ENCODE data around the gene INPP5D. TPM values are rescaled to one million over a fixed set of nuclear protein-coding genes. Genes with fewer than 3 reads are reported as not detected.
"Not testable (repeated sequence)": the region's sequence is repeated elsewhere in the genome, so short reads cannot be mapped to it uniquely, and the experiment has no call there.

Gene INPP5D
- total and polyA plus RNA-seq, 4 experiments from 2014 or later = 29.6 to 127 (median 121) TPM

DNA sequence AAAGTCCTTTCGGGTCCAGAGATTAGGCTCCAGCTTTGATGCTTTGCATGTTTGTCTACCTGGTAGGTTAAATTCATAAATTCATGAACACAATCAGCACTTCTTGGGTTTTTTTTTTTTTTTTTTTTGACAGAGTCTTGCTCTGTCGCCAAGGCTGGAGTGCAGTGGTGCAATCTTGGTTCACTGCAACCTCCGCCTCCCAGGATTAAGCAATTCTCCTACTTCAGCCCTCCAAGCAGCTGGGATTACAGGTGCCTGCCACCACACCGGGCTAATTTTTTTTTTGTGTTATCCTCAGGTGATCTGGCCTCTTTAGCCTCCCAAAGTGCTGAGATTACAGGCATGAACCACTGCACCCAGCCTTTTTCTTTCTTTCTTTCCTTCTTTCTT is 5.1 kb downstream of the INPP5D start:
- Histone ChIP-seq H3K36me3 (ENCODE audit: insufficient read depth, low read length) (peaks cover 19% of the 10 kb centered on the region), H3K4me1 (ENCODE audit: insufficient read depth, low read length) (peaks cover 80% of the 10 kb centered on the region)
- not testable (repeated sequence) for H3K27me3 ChIP-seq (ENCODE audit: insufficient read depth, low read length); H3K9me3 ChIP-seq (ENCODE audit: control insufficient read depth in 1 of 2, low read length in 2 of 2); H3K4me3 ChIP-seq (ENCODE audit: low read length in 2 of 2); H3K9me3 Mint-ChIP-seq; H3K27ac ChIP-seq (ENCODE audit: low read depth, low read length); H3K27me3 Mint-ChIP-seq; DNase-seq
- Mint-ChIP-seq H3K27ac (peak overlapping the region in 4 of 7 donors; percentile 69 to 92 (median 88)), H3K36me3 (peaks cover 30 to 77% of the 10 kb centered on the region in 2 donors), H3K4me3 (peak overlapping the region in 5 of 8 donors; percentile 17 to 87 (median 62)), H3K4me1 (peaks cover 44 to 88% (median 65%) of the 10 kb centered on the region in 4 donors)
- ChIA-PET POLR2A (ENCODE audit: partially characterized antibody) (interaction anchor here (14.9 kb wide), 1 partner anchor 16 kb away, joined by 426 read pairs; no protein-coding TSS in a partner anchor), CTCF (ENCODE audit: partially characterized antibody) (interaction anchor here (0.7 to 1.9 kb wide), 5 partner anchors 11 to 71 kb away, joined by 3 to 16 read pairs (median 3); no protein-coding TSS in a partner anchor)
- intact Hi-C loops (cut with micrococcal nuclease) = loop anchor here (10.0 kb wide), 1 partner anchor 300 kb away; no protein-coding TSS in a partner anchor

DNA sequence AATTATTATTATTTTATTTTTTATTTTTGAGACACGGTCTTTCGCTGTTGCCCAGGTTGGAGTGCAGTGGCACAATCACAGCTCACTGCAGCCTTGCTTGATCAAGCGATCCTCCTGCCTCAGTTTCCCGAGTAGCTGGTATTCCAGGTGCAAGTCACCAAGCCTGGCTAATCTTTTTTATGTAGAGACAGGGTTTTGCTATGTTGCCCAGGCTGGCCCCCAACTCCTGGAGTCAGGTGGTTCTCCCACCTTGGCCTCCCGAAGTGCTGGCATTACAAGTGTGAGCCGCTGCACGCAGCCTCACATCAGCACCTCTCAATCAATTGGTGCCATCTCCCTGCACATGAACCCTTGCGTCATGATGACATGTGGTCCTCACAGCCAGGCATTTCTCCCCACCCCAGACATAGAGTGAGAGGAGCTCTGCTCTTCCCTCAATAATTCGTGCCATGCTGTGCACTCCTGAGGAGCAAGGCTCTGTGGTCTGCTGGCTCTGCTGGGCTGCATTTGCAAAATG is 5.9 kb downstream of the INPP5D start:
- no peak for DNase-seq
- CTCF ChIA-PET (ENCODE audit: partially characterized antibody) = interaction anchor here (1.0 kb wide), 1 partner anchor 31 kb away, joined by 3 read pairs; no protein-coding TSS in a partner anchor

DNA sequence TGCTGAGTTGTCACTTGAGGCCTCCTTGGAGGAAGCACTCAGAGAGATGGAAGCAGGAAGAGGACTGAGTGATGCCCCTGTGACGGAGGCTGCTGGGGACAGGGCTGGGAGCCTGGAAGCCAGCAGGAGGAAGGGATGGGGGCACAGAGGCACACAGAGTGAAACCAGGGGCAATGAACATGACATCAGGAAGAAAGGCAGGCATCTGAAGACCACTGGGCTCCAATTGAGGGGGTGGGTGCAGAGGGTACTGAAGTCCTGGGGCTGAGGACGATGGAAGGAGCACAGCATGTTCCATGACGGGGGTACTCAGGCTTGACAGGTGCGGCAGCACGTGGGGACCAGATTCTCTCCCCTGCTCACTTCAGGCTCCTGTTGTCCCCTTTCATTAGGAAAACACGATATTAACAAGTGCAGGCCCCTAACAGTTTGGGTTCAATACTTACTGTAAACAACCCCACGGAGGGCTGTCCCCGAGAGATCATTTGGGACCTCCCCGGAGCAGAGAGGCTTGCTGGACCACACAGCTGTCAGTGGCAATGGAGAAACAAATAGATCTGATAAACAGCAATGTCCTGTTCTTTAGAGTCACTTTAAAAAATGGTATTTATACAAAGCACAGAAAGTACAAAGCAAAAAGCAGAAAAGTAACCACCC is 8.7 kb downstream of the INPP5D start:
- Histone ChIP-seq H3K4me1 (ENCODE audit: insufficient read depth, low read length) (peaks cover 86% of the 10 kb centered on the region), H3K27me3 (ENCODE audit: insufficient read depth, low read length) (no peaks in the 10 kb centered on the region), H3K9me3 (ENCODE audit: control insufficient read depth in 1 of 2, low read length in 2 of 2) (no peaks in the 10 kb centered on the region), H3K4me3 (ENCODE audit: low read length in 2 of 2) (no peak overlapping the region), H3K27ac (ENCODE audit: low read depth, low read length) (no peak overlapping the region), H3K36me3 (ENCODE audit: insufficient read depth, low read length) (peaks cover 23% of the 10 kb centered on the region)
- intact Hi-C loops (cut with micrococcal nuclease) = loop anchor here (10.0 kb wide), 1 partner anchor 304 kb away; no protein-coding TSS in a partner anchor
- no peak for DNase-seq
- peak overlapping the region; percentile 48 to 87 (median 81) for H3K27ac Mint-ChIP-seq
- H3K36me3 Mint-ChIP-seq = peaks cover 49 to 66% of the 10 kb centered on the region in 2 donors
- H3K4me3 Mint-ChIP-seq = peak overlapping the region in 7 of 8 donors; percentile 13 to 70 (median 55)
- H3K27me3 Mint-ChIP-seq = no peaks in the 10 kb centered on the region
- H3K4me1 Mint-ChIP-seq = peaks cover 44 to 75% (median 58%) of the 10 kb centered on the region in 4 donors
- peaks cover 0 to 6% (median 3%) of the 10 kb centered on the region in 8 donors for H3K9me3 Mint-ChIP-seq
- ChIA-PET CTCF (ENCODE audit: partially characterized antibody) (no interaction called here), POLR2A (ENCODE audit: partially characterized antibody) (interaction anchor here (0.6 to 14.9 kb wide), 3 partner anchors 8 to 257 kb away, joined by 3 to 426 read pairs (median 21); partner anchors contain the start of gene INPP5D)

More for the DNA sequence above, 5.9 kb downstream of the INPP5D start:
- H3K9me3 ChIP-seq (ENCODE audit: control insufficient read depth in 1 of 2, low read length in 2 of 2) = no peaks in the 10 kb centered on the region
- peaks cover 19% of the 10 kb centered on the region for H3K36me3 ChIP-seq (ENCODE audit: insufficient read depth, low read length)
- H3K27me3 ChIP-seq (ENCODE audit: insufficient read depth, low read length) = no peaks in the 10 kb centered on the region
- peaks cover 88% of the 10 kb centered on the region for H3K4me1 ChIP-seq (ENCODE audit: insufficient read depth, low read length)
- POLR2A ChIA-PET (ENCODE audit: partially characterized antibody) = interaction anchor here (14.9 kb wide), 1 partner anchor 15 kb away, joined by 426 read pairs; no protein-coding TSS in a partner anchor
- H3K27ac ChIP-seq (ENCODE audit: low read depth, low read length) = no peak overlapping the region
- no peak overlapping the region for H3K4me3 ChIP-seq (ENCODE audit: low read length in 2 of 2)
- no peaks in the 10 kb centered on the region for H3K27me3 Mint-ChIP-seq
- intact Hi-C loops (cut with micrococcal nuclease) = loop anchor here (10.0 kb wide), 1 partner anchor 301 kb away; no protein-coding TSS in a partner anchor
- peak overlapping the region in 7 of 8 donors; percentile 17 to 68 (median 36) for H3K4me3 Mint-ChIP-seq
- peak overlapping the region in 4 of 7 donors; percentile 11 to 92 (median 22) for H3K27ac Mint-ChIP-seq
- peaks cover 31 to 73% of the 10 kb centered on the region in 2 donors for H3K36me3 Mint-ChIP-seq
- peaks cover 48 to 88% (median 69%) of the 10 kb centered on the region in 4 donors for H3K4me1 Mint-ChIP-seq
- H3K9me3 Mint-ChIP-seq = no peaks in the 10 kb centered on the region

DNA sequence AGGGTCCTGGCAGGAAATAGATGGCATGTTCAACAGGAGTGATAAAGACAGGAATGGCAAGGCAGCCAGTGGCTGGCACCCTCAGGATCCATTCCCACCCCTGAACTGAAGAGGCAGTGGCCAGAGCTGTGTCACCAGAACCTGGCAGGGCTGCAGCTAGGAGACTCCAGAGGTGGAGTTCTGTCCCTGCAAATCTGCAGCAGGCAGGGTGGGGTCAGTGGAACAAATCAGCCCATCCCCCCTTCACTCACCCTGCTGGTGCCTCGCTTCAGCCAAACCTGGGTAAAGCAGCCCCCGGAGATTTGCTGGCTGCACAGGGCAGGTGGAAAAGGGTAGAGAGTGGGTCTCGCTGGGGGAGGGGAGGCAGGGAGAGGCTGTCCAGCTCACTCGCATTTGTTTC is 12.7 kb downstream of the INPP5D start:
- intact Hi-C loops (cut with micrococcal nuclease) = no loop called here
- peaks cover 31 to 44% of the 10 kb centered on the region in 2 donors for H3K36me3 Mint-ChIP-seq
- H3K4me1 ChIP-seq (ENCODE audit: insufficient read depth, low read length) = peaks cover 92% of the 10 kb centered on the region
- peaks cover 33 to 39% (median 33%) of the 10 kb centered on the region in 4 donors for H3K4me1 Mint-ChIP-seq
- CTCF ChIA-PET (ENCODE audit: partially characterized antibody) = no interaction called here
- H3K27me3 Mint-ChIP-seq = no peaks in the 10 kb centered on the region
- H3K27ac Mint-ChIP-seq = peak overlapping the region in 4 of 7 donors; percentile 37 to 82 (median 73)
- H3K27me3 ChIP-seq (ENCODE audit: insufficient read depth, low read length) = no peaks in the 10 kb centered on the region
- peaks cover 7% of the 10 kb centered on the region for H3K36me3 ChIP-seq (ENCODE audit: insufficient read depth, low read length)
- no peaks in the 10 kb centered on the region for H3K9me3 ChIP-seq (ENCODE audit: control insufficient read depth in 1 of 2, low read length in 2 of 2)
- H3K4me3 Mint-ChIP-seq = peak overlapping the region in 4 of 8 donors; percentile 7 to 61 (median 29)
- H3K9me3 Mint-ChIP-seq = peaks cover 0 to 6% (median 3%) of the 10 kb centered on the region in 8 donors
- POLR2A ChIA-PET (ENCODE audit: partially characterized antibody) = interaction anchor here (1.0 to 16.7 kb wide), 3 partner anchors 9 to 196 kb away, joined by 3 to 426 read pairs (median 11); partner anchors contain the start of gene INPP5D
- H3K4me3 ChIP-seq (ENCODE audit: low read length in 2 of 2) = no peak overlapping the region
- no peak for DNase-seq
- peak overlapping the region; percentile 12 for H3K27ac ChIP-seq (ENCODE audit: low read depth, low read length)

DNA sequence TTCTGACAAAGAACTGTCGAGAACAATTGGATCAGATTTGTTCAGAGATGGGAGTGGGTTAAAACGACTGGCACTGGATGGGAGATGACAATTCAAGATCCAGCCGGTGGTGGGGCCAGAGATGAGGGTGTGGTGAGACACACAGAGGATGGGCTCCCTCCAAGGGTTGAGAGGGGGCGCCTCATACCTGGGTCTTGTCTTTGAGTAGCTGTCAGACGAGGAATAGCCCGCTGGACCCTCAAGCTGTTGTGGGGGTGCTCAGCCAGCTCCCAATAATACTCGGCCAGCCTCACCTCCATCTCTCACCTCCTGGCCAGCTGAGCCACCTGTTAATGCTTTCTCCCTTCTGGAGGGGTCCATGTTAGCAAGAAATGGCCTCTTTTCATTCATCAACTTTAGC is 14.0 kb downstream of the INPP5D start:
- DNase-seq = no peak
- intact Hi-C loops (cut with micrococcal nuclease) = no loop called here
- Mint-ChIP-seq H3K27me3 (no peaks in the 10 kb centered on the region), H3K4me3 (no peak overlapping the region), H3K9me3 (peaks cover 0 to 6% (median 3%) of the 10 kb centered on the region in 8 donors), H3K27ac (no peak overlapping the region), H3K4me1 (peaks cover 33 to 41% (median 36%) of the 10 kb centered on the region in 4 donors), H3K36me3 (peaks cover 26 to 39% of the 10 kb centered on the region in 2 donors)
- Histone ChIP-seq H3K9me3 (ENCODE audit: control insufficient read depth in 1 of 2, low read length in 2 of 2) (no peaks in the 10 kb centered on the region), H3K36me3 (ENCODE audit: insufficient read depth, low read length) (peaks cover 7% of the 10 kb centered on the region), H3K4me1 (ENCODE audit: insufficient read depth, low read length) (peaks cover 92% of the 10 kb centered on the region), H3K27ac (ENCODE audit: low read depth, low read length) (no peak overlapping the region), H3K4me3 (ENCODE audit: low read length in 2 of 2) (no peak overlapping the region), H3K27me3 (ENCODE audit: insufficient read depth, low read length) (no peaks in the 10 kb centered on the region)
- ChIA-PET CTCF (ENCODE audit: partially characterized antibody) (interaction anchor here (0.6 to 6.3 kb wide), 4 partner anchors 10 to 307 kb away, joined by 3 to 35 read pairs (median 4); no protein-coding TSS in a partner anchor), POLR2A (ENCODE audit: partially characterized antibody) (interaction anchor here (1.0 to 16.7 kb wide), 3 partner anchors 8 to 195 kb away, joined by 3 to 426 read pairs (median 11); partner anchors contain the start of gene INPP5D)

DNA sequence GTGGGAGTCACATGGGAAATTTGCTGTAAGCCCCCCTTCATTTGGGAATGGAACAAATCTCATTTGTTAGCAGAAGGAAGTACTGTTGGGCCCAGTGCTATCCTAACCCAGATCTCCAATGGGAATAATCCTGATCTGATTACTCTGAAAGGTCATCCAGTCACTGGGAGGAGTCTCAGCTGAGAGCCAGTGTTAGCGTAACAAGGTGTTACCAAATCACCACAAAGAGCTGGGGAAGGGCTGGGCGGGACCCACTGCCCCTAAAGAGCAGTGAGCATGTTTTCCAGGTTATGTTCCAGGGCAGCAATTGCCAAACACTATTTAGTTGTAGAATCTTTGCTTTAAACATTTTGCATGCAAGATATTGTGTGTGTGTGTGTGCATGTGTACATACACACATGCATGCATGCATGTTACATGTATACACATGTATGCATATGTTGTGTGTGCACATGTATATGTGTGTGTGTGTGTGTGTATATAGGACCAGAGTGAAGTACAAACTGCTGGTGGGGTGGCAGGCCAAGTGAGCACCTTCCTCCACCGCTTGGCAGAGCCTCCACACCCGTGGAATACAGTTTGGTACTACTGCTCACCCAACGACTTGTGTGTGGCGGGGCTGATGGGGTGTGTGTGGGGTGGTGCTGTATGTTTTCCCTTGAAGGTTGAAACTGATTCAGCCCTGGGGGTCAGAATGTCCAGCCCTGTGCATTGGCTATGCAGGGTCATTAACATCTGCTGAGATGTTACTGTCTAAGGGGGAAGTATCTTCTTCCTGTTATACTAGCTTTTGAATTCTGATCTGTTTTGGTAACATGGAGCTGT is 15.2 kb downstream of the INPP5D start:
- H3K4me1 ChIP-seq (ENCODE audit: insufficient read depth, low read length) = peaks cover 92% of the 10 kb centered on the region
- no peak for DNase-seq
- POLR2A ChIA-PET (ENCODE audit: partially characterized antibody) = interaction anchor here (0.8 to 16.7 kb wide), 14 partner anchors 9 to 343 kb away, joined by 3 to 426 read pairs (median 4); partner anchors contain the start of gene INPP5D
- H3K36me3 ChIP-seq (ENCODE audit: insufficient read depth, low read length) = peaks cover 7% of the 10 kb centered on the region
- Mint-ChIP-seq H3K4me3 (no peak overlapping the region), H3K9me3 (peaks cover 0 to 6% (median 3%) of the 10 kb centered on the region in 8 donors), H3K36me3 (peaks cover 30 to 40% of the 10 kb centered on the region in 2 donors), H3K27me3 (peaks cover 0 to 1% of the 10 kb centered on the region in 2 donors), H3K27ac (no peak overlapping the region), H3K4me1 (peaks cover 35 to 42% (median 38%) of the 10 kb centered on the region in 4 donors)
- no peaks in the 10 kb centered on the region for H3K9me3 ChIP-seq (ENCODE audit: control insufficient read depth in 1 of 2, low read length in 2 of 2)
- CTCF ChIA-PET (ENCODE audit: partially characterized antibody) = interaction anchor here (0.9 to 6.3 kb wide), 6 partner anchors 11 to 175 kb away, joined by 3 to 35 read pairs (median 4); partner anchors contain the start of gene INPP5D
- H3K4me3 ChIP-seq (ENCODE audit: low read length in 2 of 2) = peak overlapping the region; percentile 9 to 41
- peak overlapping the region; percentile 44 for H3K27ac ChIP-seq (ENCODE audit: low read depth, low read length)
- no peaks in the 10 kb centered on the region for H3K27me3 ChIP-seq (ENCODE audit: insufficient read depth, low read length)
- intact Hi-C loops (cut with micrococcal nuclease) = loop anchor here (5.0 kb wide), 1 partner anchor 177 kb away; the partner anchor contains the start of gene ATG16L1
